ENCODE results near the gene DNMT3A. TPM values are rescaled to one million over a fixed set of nuclear protein-coding genes. Genes with fewer than 3 reads are reported as not detected.

Gene DNMT3A
- total RNA-seq, 1 donor from 2014 or later, result 101 TPM

DNA sequence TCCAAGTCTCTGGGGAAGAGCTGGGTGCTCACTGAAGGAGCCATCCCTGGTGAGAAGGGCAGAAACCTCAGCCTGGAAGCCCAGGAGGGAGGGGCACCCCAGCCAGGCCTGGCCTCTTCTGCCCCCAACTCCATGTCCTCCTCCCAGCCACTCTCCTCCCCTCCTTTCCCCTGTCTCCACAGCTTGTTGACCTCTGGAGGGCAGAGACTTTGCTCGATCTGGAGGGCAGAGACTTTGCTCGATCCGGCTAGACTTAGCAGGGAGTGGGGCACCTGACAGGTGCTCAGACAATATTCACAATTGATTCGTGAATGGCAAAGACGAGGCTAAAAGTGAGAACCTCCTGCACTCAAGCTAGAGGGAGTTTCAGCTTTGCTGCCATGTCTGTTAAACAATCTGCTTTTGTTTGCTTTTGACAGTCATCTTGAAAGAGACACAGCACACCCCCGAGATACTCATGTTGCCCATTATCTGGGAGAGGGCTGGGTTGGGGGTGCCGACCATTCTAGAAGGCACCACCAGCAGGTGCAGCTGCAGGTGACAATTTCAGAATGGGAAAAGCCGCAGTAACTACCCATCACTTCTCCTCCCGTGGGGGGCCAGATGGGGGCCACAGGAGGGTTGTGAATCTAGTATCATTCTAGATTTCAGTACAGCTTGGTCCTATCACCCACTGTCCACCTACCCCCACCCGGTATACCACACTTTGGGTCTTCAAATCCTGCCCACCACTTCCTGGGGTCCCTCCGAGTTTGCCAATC lies 54.8 kb downstream of the DNMT3A start:
- peak overlapping the region; percentile 98 for H3K27ac Mint-ChIP-seq
- intact Hi-C loops (cut with micrococcal nuclease), result loop anchor here (1.0 to 2.0 kb wide), 3 partner anchors 7 to 14 kb away; no protein-coding TSS in a partner anchor
- peaks cover 16% of the 10 kb centered on the region for H3K36me3 Mint-ChIP-seq (ENCODE audit: low read depth)
- no peaks in the 10 kb centered on the region for H3K27me3 Mint-ChIP-seq (ENCODE audit: insufficient read depth)
- DNase-seq (ENCODE audit: low spot score), result no peak
- H3K9me3 Mint-ChIP-seq, result no peaks in the 10 kb centered on the region
- peaks cover 24% of the 10 kb centered on the region for H3K4me1 Mint-ChIP-seq (ENCODE audit: low read depth)
- H3K4me3 Mint-ChIP-seq, result peak overlapping the region; percentile 26

- peak; percentile 67 for DNase-seq (ENCODE audit: low spot score)
- Mint-ChIP-seq H3K36me3 (ENCODE audit: low read depth) (peaks cover 24% of the 10 kb centered on the region), H3K4me1 (ENCODE audit: low read depth) (peaks cover 26% of the 10 kb centered on the region), H3K4me3 (peak overlapping the region; percentile 72), H3K27me3 (ENCODE audit: insufficient read depth) (no peaks in the 10 kb centered on the region), H3K9me3 (no peaks in the 10 kb centered on the region), H3K27ac (peak overlapping the region; percentile 98)
- intact Hi-C loops (cut with micrococcal nuclease), result loop anchor here (1.0 to 2.0 kb wide), 3 partner anchors 8 to 15 kb away; no protein-coding TSS in a partner anchor
Observed at GRCh38 chr2:25286025-25286400, 55.7 kb downstream of the DNMT3A start.

DNA sequence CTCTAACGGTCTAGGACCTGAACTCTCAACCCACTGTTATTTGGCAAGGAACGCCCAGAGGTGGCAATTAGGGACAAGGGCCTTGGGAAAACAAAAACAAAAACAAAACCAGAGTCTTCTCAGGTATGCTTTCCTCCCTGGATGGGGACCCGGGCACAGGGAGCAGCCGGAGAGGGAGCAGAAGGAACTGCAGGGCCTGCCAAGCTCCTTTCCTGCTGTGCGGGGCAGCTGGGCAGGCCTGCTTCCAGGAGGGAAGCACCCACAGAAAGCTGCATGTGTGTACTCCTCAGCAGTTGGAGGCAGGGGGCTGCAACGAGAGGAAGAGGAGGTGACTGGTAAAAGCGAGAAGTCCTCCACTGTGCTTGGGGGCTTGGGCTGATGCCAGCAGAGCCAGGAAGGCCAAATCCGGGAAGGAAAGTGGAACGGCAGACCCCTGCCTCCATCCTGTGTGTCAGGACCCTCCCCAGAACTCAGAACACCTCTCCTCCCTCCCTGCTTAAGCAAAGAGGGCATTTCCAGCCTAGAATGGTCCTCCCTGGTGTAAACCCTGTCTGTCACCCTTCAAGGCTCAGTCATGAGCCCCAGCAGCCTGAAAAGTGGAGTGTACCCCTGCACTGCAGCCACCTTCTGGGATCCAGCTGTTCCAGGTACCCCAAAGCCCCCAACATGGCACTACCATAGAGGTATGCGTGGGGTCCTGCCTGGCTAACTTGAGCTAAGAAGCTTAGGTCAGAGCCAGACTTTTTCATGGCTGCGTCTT lies 56.3 kb downstream of the DNMT3A start:
- Mint-ChIP-seq H3K36me3 (ENCODE audit: low read depth) (peaks cover 30% of the 10 kb centered on the region), H3K4me1 (ENCODE audit: low read depth) (peaks cover 31% of the 10 kb centered on the region), H3K4me3 (peak overlapping the region; percentile 72), H3K27ac (peak overlapping the region; percentile 98), H3K27me3 (ENCODE audit: insufficient read depth) (no peaks in the 10 kb centered on the region), H3K9me3 (no peaks in the 10 kb centered on the region)
- no peak for DNase-seq (ENCODE audit: low spot score)
- intact Hi-C loops (cut with micrococcal nuclease), result loop anchor here (1.0 to 2.0 kb wide), 3 partner anchors 8 to 15 kb away; no protein-coding TSS in a partner anchor

DNA sequence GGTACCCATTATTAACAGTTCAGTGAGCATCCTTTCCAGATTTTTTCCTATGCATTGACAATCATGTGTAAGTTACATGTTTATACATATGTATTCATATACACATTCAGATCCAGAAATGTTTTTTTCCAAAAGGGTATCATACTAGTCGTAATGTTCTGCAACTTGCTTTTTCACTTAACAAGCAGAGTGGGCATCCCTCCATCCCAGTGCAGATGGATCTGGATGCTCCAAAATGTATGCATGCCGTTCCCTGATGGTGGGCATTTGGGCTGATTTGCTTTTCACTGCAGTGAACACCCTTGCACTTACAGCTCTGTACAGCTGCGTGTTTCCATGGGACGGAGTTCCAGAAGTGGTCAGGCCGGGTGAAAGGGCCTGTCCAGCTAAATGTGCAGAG lies 57.0 kb downstream of the DNMT3A start:
- intact Hi-C loops (cut with micrococcal nuclease), result no loop called here
- no peak overlapping the region for H3K4me3 Mint-ChIP-seq
- H3K4me1 Mint-ChIP-seq (ENCODE audit: low read depth), result peaks cover 38% of the 10 kb centered on the region
- no peaks in the 10 kb centered on the region for H3K9me3 Mint-ChIP-seq
- H3K36me3 Mint-ChIP-seq (ENCODE audit: low read depth), result peaks cover 32% of the 10 kb centered on the region
- DNase-seq (ENCODE audit: low spot score), result no peak
- peak overlapping the region; percentile 98 for H3K27ac Mint-ChIP-seq
- H3K27me3 Mint-ChIP-seq (ENCODE audit: insufficient read depth), result no peaks in the 10 kb centered on the region

GRCh38 chr2:25283921-25284320 lies 57.8 kb downstream of the DNMT3A start:
- Mint-ChIP-seq H3K9me3 (no peaks in the 10 kb centered on the region), H3K4me3 (no peak overlapping the region), H3K27ac (no peak overlapping the region), H3K27me3 (ENCODE audit: insufficient read depth) (no peaks in the 10 kb centered on the region), H3K4me1 (ENCODE audit: low read depth) (peaks cover 45% of the 10 kb centered on the region), H3K36me3 (ENCODE audit: low read depth) (peaks cover 37% of the 10 kb centered on the region)
- DNase-seq (ENCODE audit: low spot score), result no peak
- intact Hi-C loops (cut with micrococcal nuclease), result no loop called here

GRCh38 chr2:25281941-25282340 lies 59.8 kb downstream of the DNMT3A start:
- H3K9me3 Mint-ChIP-seq, result no peaks in the 10 kb centered on the region
- no peak for DNase-seq (ENCODE audit: low spot score)
- H3K27me3 Mint-ChIP-seq (ENCODE audit: insufficient read depth), result no peaks in the 10 kb centered on the region
- H3K36me3 Mint-ChIP-seq (ENCODE audit: low read depth), result peaks cover 41% of the 10 kb centered on the region
- H3K4me1 Mint-ChIP-seq (ENCODE audit: low read depth), result peaks cover 52% of the 10 kb centered on the region
- no peak overlapping the region for H3K27ac Mint-ChIP-seq
- no peak overlapping the region for H3K4me3 Mint-ChIP-seq
- intact Hi-C loops (cut with micrococcal nuclease), result no loop called here

DNA sequence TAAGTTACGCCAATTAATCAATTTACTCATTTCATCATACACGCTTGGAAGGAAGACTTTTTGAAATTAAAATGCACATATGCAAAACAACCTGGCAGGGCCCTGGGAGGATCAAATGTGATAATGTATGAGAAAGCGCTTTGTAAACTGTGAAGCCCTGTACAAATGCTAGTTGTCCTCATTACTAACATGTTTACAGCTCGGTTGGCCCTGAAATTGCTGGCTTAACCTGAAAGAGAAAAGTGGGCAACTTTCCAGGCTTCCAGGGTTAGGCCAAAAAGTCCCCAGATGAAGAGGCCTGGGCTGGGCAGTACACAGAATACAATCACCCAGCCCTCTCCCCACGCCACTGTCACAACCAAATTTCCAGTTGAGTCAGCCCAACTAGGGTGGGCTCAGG lies 60.2 kb downstream of the DNMT3A start:
- intact Hi-C loops (cut with micrococcal nuclease), result no loop called here
- no peaks in the 10 kb centered on the region for H3K9me3 Mint-ChIP-seq
- no peak for DNase-seq (ENCODE audit: low spot score)
- peaks cover 50% of the 10 kb centered on the region for H3K4me1 Mint-ChIP-seq (ENCODE audit: low read depth)
- H3K36me3 Mint-ChIP-seq (ENCODE audit: low read depth), result peaks cover 39% of the 10 kb centered on the region
- H3K27me3 Mint-ChIP-seq (ENCODE audit: insufficient read depth), result no peaks in the 10 kb centered on the region
- H3K27ac Mint-ChIP-seq, result no peak overlapping the region
- H3K4me3 Mint-ChIP-seq, result no peak overlapping the region

- Mint-ChIP-seq H3K4me3 (peak overlapping the region; percentile 30), H3K27me3 (ENCODE audit: insufficient read depth) (no peaks in the 10 kb centered on the region), H3K36me3 (ENCODE audit: low read depth) (peaks cover 34% of the 10 kb centered on the region), H3K4me1 (ENCODE audit: low read depth) (peaks cover 50% of the 10 kb centered on the region), H3K9me3 (no peaks in the 10 kb centered on the region), H3K27ac (peak overlapping the region; percentile 67)
- no peak for DNase-seq (ENCODE audit: low spot score)
- intact Hi-C loops (cut with micrococcal nuclease), result loop anchor here (1.0 kb wide), 1 partner anchor 242 kb away; no protein-coding TSS in a partner anchor
Observed at GRCh38 chr2:25280051-25280687, 61.6 kb downstream of the DNMT3A start.

DNA sequence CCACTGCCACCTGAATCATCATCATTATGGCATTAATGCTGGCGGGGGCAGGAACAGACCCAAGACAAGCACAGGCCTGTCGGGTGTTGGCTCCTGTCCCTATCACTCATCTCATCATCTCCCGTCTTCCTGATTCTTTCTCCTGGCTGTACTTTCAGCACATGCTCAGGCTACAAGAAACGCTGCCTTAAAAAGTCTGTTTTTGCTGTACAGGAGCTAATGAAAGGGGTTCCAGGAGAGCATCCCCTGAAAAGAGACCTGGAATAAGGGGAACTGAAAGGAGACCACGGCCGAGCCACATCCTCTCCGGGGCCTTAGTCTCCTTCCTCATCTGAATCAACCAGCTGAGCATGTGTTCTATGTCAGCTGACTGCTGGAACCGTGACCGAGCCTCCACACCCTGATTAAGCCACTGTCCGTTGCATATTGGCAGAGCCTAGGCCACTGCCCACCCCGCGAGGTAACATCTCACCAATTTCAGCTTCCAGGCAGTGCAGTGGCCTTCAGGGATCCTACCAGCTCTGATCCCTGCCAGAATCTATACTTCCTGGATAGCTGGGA lies 62.6 kb downstream of the DNMT3A start:
- Mint-ChIP-seq H3K27me3 (ENCODE audit: insufficient read depth) (no peaks in the 10 kb centered on the region), H3K4me3 (peak overlapping the region; percentile 37), H3K27ac (peak overlapping the region; percentile 90), H3K36me3 (ENCODE audit: low read depth) (peaks cover 34% of the 10 kb centered on the region), H3K4me1 (ENCODE audit: low read depth) (peaks cover 56% of the 10 kb centered on the region), H3K9me3 (no peaks in the 10 kb centered on the region)
- intact Hi-C loops (cut with micrococcal nuclease), result loop anchor here (2.0 to 10.0 kb wide), 2 partner anchors 16 to 176 kb away; no protein-coding TSS in a partner anchor
- no peak for DNase-seq (ENCODE audit: low spot score)

GRCh38 chr2:25276569-25277465 lies 64.9 kb downstream of the DNMT3A start:
- Mint-ChIP-seq H3K36me3 (ENCODE audit: low read depth) (peaks cover 43% of the 10 kb centered on the region), H3K9me3 (no peaks in the 10 kb centered on the region), H3K4me1 (ENCODE audit: low read depth) (peaks cover 67% of the 10 kb centered on the region), H3K4me3 (peak overlapping the region; percentile 53), H3K27ac (peak overlapping the region; percentile 81), H3K27me3 (ENCODE audit: insufficient read depth) (no peaks in the 10 kb centered on the region)
- intact Hi-C loops (cut with micrococcal nuclease), result loop anchor here (1.0 to 10.0 kb wide), 6 partner anchors 9 to 178 kb away; no protein-coding TSS in a partner anchor
- DNase-seq (ENCODE audit: low spot score), result peak; percentile 73

- no peaks in the 10 kb centered on the region for H3K27me3 Mint-ChIP-seq (ENCODE audit: insufficient read depth)
Observed at GRCh38 chr2:25275575-25275965, 66.2 kb downstream of the DNMT3A start.

More at GRCh38 chr2:25275575-25275965, 66.2 kb downstream of the DNMT3A start:
- no peaks in the 10 kb centered on the region for H3K9me3 Mint-ChIP-seq
- H3K4me3 Mint-ChIP-seq, result peak overlapping the region; percentile 40
- H3K4me1 Mint-ChIP-seq (ENCODE audit: low read depth), result peaks cover 61% of the 10 kb centered on the region
- intact Hi-C loops (cut with micrococcal nuclease), result loop anchor here (2.0 to 10.0 kb wide), 2 partner anchors 23 to 179 kb away; no protein-coding TSS in a partner anchor
- no peak for DNase-seq (ENCODE audit: low spot score)
- H3K36me3 Mint-ChIP-seq (ENCODE audit: low read depth), result peaks cover 41% of the 10 kb centered on the region
- peak overlapping the region; percentile 81 for H3K27ac Mint-ChIP-seq
